GM15510 (cell line): ENCODE data around the gene CCDC6.

Source experiments
- POLR2A ChIP-seq: IDR thresholded peaks from 3 replicates; pipeline ENCODE4 v1.6.1; 2011; ENCODE audit warnings: borderline replicate concordance; ENCODE audit not compliant: insufficient read length; ENCODE audit errors: extremely low read depth

The CCDC6 gene

GRCh38 chr10:59872892-59873463 lies 33.4 kb downstream of the CCDC6 start:
- no peak for TF ChIP-seq POLR2A

GRCh38 chr10:59870152-59870551 lies 36.2 kb downstream of the CCDC6 start:
- TF ChIP-seq POLR2A = no peak

GRCh38 chr10:59869594-59869940 lies 36.8 kb downstream of the CCDC6 start:
- no peak for TF ChIP-seq POLR2A

- no peak for TF ChIP-seq POLR2A
Observed at GRCh38 chr10:59868696-59869593, 37.4 kb downstream of the CCDC6 start.

GRCh38 chr10:59867590-59867989 lies 38.8 kb downstream of the CCDC6 start:
- TF ChIP-seq POLR2A = no peak

- no peak for TF ChIP-seq POLR2A
Observed at GRCh38 chr10:59865101-59865500, 41.3 kb downstream of the CCDC6 start.

- TF ChIP-seq POLR2A = no peak
Observed at GRCh38 chr10:59864141-59864962, 42.0 kb downstream of the CCDC6 start.

- no peak for TF ChIP-seq POLR2A
Observed at GRCh38 chr10:59859570-59859969, 46.8 kb downstream of the CCDC6 start.

- no peak for TF ChIP-seq POLR2A
Observed at GRCh38 chr10:59857921-59858320, 48.4 kb downstream of the CCDC6 start.

GRCh38 chr10:59857049-59857448 lies 49.3 kb downstream of the CCDC6 start:
- no peak for TF ChIP-seq POLR2A

- TF ChIP-seq POLR2A = no peak
Observed at GRCh38 chr10:59856104-59856503, 50.3 kb downstream of the CCDC6 start.

- no peak for TF ChIP-seq POLR2A
Observed at GRCh38 chr10:59854571-59854970, 51.8 kb downstream of the CCDC6 start.

- TF ChIP-seq POLR2A = no peak
Observed at GRCh38 chr10:59852670-59853069, 53.7 kb downstream of the CCDC6 start.

- TF ChIP-seq POLR2A = no peak
Observed at GRCh38 chr10:59851864-59852263, 54.5 kb downstream of the CCDC6 start.

- no peak for TF ChIP-seq POLR2A
Observed at GRCh38 chr10:59847888-59848287, 58.5 kb downstream of the CCDC6 start.
